CD4-positive, alpha-beta T cell treated with Interferon alpha-2 for 1 hour (primary cell): Measurements from ENCODE around the gene AGAP1.

Source experiments
- DNase-seq, 2 donors: peaks; one replicate each; pipeline ENCODE4 v3.0.0-alpha.2; 2020 to 2022

Gene AGAP1

DNA sequence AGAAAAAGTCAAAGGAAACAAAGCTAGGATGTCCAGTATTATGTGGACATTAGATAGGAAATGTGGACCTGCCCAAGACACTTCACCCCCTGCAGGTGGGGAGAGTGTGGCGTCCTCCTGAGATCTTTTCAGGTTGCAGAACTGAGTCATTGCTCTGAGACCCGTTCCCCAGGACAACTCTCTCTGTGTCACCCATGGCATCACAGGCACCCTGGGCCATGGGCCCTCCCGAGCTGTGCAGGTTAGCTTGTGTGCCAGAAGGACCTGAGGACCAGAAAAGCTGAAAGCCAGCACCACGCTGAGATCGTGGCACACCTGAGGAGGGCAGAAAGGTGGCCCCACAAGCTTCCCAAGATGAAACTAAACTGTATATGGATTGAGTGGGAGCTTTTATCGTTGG is 229.5 kb downstream of the AGAP1 start:
- DNase-seq, result no peak

DNA sequence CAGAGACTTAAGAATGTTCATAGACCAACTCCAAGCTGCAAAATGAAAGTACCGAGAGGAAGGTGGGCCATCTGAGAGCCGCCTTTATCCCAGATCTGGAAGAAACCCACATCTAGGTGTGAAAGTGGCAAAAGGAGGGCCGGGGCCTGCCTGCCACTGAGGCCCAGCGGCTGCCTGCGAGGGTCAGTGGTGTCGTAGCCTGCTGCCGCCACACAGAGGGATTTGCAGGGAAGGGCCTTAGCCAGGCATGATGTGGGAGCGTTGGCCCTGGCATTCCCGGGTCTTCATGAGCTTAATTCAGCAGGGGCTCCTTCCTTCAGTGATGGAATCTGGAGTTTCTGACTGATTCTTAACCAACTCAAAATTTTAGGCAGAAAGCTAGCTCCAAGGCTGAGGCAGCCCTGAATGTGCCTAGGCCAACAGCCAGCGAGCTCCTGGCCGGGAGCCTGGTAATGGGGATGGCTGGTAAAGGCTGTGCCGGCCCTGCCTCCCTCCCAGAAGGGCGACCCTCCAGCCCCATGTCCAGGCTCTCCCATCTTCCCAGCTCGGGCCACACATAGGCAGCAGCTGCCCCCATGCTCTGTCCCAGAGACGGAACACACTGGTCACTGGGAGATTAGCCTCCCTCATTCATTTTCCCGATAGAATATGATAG is 230.1 kb downstream of the AGAP1 start:
- DNase-seq, result no peak

DNA sequence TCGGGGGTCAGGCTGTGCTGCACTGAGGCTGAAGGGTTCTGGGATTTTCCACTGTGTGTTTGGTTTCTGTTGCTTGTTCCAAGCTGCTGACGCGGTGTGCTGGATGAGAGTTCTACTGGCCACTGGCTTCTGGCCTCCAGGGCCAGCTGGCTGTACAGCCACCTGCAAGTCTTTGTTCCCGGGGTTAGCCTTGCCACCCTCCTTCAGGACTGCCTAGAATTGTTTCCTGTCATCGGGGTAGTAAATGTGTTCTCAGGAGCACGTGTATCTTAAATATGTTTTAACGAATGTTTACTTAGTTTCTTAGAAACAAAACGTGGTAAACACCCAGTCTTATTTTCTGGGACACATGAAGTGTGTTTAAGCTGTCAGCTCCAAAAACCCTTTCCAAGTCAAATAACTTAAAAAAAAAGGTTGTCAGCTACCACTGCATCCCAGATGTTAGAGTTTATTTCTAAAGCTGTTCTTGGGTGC is 231.2 kb downstream of the AGAP1 start:
- no peak for DNase-seq

DNA sequence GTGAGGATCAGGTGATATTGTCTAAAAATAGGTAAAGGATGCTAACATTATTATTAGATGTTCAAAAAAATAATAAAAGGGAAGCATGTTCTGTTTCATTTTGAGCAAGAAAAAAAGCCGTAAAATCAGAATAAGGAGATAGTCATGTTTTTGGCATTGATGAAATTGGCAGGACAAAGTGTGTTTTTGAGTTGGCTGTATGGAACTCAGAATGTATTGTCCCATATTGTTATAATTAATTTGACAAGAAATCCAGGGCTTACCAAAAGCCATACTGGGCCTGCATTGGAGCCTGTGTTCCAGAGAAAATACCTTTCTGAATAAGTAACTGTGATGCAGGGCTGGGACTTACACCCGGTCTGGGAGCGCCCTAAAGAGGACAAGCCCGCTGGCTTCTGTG is 232.0 kb downstream of the AGAP1 start:
- no peak for DNase-seq

DNA sequence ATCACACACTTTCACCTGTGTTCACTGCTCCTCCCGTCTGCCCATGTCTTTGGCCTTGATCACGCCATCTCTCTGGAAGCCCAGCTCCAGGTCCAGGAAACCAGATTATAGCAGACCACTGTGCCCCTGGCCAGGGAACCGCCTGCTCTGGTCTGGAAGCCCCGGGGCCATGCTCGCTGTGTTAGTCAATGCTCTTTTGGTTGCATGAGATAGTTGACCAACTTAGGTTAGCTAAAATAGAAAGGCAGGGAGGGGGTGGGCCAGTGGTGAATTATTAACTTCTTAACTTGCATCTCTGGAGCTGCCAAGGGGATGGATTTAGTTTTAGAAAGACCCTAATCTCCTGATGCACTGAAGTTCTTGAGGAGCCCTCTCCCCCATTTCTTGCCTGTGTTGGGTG is 232.7 kb downstream of the AGAP1 start:
- no peak for DNase-seq

DNA sequence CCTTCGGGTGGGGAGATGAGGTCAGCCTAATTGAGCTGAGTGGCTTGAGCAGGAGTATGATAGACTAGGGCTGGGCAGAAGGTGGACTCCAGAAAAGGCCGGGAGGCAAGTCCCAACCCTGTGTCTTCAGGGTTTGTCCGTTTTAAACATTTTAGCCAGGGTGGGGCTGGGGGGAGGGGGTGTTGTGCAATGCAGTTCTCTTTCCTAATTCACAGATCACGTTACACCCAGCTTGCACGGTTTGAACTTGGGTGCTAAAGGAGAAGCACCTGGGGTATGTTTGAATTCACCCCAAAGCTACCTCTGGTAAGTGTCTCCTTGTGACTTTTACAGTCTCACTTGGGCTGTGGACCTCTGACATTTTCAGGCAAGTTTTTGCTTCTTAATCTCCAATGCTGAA is 233.3 kb downstream of the AGAP1 start:
- no peak for DNase-seq

DNA sequence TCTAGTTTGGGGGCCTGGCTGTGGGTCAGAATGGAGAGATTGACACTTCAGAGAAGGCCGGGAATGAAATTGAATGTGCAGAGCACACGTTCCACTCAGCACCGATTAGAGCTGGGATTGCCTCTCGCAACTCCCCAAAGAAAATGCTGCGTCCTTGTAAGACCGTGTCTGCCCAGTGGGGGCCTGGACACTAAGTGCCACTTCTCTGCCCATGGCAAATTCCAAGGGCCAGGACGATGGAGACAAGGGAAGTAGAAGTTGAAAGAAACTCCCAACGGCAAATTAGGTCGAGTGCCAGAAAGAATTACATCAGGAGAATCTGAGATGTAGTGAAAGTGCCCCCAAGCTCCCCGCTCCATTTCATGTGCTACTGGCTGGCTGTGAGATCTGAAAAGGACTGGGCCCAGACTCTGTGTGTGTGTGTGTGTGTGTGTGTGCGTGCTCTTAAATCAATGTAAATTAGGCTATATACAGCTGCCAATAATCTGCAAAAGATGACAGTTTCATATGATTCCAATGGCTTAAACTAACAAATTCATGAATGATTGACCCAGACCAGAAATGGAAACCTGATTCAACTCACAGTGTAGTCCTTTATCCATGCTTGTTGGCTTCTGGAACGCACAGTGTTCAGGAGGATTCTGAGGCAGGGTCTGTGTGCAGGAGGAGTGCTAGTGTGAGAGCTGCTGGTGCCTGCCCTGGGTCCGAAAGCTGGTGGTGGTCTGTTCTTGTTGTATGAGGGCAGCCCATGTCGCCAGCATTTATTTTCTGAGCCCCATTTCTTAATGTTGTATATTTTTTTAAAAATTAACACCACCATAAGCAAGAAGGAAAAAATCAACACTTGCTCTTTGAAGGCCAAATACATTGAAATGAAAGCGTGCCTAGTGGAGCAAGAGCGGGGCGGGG is 234.3 kb downstream of the AGAP1 start:
- DNase-seq, result no peak

DNA sequence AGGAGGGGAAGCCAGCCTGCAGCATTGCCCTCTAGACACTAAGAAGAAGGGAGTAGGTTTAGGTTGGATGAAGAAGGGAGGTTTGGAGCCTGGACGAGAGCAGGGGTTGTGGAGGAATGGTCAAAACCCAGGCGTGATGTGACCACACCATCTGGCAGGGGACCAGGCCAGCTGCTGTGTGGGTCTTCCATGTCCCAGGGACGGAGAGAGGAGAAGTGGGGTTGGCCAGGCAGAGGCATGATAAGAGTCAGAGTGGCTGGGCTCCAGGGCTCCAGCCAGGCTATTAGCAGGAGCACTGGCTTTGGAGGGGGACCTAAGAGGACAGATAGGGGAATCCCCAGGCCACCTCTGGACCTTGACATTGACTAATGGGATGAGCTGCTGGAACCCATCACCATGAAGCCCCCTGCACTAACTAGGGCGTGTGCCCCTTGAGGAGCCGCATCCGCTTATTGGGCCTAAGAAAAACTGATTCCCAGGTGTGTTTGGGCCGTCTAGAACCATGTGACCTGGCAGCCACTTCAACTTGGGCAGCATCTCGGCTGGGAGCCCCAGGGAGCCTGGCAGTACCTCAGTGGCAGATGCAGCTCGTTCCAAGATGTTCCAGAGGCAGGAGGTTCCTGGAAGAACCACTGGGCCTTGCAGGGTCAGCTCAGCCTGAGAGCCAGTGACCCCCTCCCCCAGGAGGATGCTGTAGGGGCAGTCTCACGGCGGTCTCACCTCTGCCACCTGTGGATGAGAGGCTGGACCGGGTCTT is 235.1 kb downstream of the AGAP1 start:
- DNase-seq, result no peak

DNA sequence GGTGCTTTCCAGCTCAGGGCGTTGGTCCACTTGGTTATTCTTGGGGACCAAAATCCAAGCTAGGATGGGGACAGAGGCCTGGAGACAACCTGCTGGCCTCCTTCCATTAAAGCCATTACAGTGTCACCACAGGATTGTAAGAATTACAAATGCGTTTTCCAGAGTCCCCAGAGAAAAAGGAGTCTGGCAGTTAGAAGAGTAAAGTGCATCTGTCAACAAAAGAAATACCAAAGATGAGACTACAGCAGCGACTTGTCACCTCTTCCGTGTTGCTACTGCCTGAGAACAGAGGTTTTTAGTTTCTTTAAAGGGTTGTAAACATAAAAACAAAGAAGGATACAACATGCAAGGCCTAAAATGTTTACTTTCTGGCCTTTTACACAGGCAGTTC is 235.7 kb downstream of the AGAP1 start:
- DNase-seq, result no peak

DNA sequence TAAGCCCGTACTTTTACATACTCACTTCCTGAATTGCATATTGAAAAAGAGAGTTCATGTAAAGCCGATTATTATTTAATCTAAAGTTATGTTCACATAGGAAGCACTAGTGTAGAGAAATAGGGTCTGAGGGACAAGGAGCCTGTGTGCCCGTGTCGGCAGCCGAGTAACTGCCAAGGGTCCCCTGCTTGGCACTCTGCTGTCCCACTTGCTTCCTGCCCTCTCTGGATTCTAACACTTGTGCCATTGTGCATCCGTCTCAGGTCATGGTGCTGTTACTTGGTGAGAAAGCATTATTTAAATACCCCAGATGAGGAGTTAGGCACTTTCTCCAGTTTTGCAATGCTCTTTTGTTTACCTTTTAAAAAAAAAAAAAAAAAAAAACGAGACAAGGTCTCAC is 236.3 kb downstream of the AGAP1 start:
- no peak for DNase-seq

DNA sequence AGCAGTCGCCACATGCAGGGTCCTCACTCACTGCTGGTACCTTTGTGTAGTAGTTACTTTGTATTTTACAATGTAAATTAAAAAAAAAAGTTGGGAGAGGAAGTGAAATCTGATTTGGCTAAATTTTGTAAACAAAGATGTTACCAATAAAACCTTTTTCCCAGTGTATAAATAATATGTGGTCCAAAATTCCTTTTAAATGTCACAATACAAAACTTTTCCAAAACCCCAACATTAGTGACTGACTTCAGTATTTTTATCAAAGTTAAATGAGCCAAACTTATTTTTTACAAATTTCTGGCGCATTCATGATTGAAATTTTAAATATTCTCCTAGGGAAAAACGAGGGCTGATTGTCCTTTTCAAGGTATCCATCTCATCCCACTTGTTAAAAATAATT is 239.9 kb downstream of the AGAP1 start:
- DNase-seq, result no peak

DNA sequence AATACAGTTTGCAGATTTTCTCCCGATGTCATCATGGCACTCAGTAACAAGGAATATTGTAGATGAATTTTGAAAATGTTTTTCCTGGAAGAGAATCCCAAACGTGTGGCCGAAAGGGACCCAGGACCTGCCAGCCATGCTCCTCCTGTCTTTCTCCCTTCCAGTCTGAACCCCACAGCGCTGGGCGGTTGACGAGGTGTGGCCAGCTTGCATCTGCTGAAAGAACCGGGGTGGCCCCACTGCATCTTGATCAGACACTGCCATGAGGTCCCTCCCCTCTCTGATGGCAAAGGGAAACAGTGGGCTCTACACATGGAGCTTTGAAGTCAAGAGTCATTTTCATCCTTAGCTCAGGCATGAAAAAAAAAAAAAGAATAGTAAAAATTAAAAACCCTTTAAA is 240.3 kb downstream of the AGAP1 start:
- no peak for DNase-seq

DNA sequence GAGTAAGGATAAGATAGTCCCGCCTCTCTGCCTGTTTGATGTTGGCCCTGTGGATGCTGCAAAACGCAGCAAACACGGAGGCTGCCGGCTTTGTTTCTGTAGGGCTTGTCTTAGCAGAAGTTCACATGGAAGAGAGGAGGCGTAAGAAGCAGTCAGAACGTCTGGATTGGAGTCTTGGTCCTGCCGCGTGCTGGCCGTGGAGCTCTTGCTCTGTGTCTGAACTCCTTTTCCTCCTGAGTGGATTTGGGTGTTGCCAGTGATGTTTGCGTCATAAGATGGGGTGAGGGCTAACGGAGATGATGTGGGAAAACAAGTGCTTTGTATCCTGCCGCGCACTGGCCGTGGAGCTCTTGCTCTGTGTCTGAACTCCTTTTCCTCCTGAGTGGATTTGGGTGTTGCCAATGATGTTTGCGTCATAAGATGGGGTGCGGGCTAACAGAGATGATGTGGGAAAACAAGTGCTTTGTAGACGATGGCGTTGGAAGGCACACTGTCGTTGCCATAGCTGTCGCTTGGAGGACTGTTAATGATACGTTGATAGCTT is 240.9 kb downstream of the AGAP1 start:
- DNase-seq, result no peak

DNA sequence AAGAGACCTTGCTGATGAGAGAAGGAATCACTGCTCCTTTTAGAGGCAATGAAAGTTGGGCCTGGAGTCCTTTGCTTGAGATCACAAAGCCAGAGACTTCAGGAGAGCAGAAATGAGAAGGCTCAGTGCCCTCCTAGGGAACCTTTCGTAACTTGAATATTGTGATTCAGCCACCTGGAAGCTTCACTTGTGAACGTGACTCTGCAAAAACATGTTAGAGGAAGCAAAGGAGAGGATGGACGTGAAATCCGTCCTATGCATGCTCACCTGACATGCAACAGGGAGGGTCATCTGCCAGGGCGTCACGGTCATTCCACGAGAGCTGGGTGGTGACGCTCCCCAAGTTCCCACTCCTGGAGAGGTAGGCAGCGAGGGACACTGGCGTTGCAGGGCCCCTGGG is 243.6 kb downstream of the AGAP1 start:
- DNase-seq, result no peak

DNA sequence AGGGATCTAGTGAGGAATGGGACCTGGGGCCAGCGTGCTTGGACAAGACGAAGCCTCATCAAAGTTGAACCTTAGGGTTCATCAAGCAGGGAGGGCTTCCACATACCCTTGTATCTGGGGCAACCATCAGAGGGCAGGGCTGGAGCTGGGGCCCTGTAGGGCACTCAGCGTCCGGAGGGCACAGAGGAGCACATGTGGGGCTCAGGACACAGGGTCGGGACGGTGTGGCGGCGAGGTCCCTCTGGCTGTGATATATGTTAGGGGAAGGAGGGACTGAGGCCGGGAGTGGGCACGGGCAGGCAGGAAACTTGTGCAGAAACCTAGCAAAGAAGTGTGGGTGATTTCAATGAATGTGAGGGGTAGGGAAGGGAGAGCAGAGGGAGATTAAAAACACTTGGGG is 244.0 kb downstream of the AGAP1 start:
- no peak for DNase-seq

DNA sequence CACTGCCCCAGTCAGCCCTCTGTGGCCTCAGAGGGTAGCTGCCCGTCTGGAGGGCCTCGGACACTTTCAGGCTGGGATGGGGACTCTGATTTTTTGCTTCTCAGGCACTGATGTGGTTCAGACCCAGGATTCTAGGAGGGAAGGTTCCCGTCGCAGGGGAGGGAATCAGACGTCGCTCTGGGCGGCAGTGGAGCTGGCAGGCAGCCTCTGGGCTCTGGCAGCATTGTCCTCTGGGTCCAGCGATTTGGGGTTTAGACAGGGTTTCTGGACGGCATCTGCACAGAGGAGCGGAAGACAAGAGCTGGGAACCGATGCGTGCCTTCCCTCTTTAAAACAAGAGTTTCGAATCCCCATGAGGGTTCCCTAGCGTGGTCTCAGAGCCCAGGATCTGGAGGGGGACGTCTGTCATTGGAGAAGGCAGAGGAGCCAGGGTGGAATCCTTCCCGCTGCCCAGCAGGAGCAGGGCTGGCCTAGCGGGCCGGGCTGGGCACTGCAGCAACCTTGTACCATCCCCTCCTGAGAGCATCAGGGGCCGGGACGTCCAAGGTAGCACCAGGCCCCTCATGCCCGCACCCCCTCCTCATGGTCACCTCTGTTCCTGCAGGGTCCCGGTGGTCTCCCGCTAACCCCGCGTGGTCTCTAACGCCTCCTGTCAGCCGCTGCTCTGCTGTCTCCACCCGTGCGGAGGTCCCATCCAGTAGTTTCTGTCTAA is 246.0 kb downstream of the AGAP1 start:
- no peak for DNase-seq

DNA sequence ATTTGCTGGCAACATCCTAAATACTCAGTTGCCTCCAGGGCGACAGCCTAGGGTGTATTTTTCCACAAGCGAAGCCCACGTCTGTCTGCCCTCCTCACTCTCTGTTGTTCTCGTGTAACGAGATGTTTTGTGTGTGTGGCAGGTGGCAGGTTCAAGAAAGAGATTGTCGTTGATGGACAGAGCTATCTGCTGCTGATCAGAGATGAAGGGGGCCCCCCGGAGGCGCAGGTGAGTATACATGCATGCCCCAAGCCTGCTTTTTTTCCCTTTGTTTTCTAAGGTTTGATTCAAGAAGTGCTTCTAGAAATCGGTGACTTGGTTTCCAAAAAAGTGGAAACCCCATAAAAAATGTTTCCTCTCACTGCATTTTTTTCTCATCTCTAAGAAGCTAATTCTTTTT is 247.0 kb downstream of the AGAP1 start:
- DNase-seq, result peak in 1 of 2 donors; percentile 3

DNA sequence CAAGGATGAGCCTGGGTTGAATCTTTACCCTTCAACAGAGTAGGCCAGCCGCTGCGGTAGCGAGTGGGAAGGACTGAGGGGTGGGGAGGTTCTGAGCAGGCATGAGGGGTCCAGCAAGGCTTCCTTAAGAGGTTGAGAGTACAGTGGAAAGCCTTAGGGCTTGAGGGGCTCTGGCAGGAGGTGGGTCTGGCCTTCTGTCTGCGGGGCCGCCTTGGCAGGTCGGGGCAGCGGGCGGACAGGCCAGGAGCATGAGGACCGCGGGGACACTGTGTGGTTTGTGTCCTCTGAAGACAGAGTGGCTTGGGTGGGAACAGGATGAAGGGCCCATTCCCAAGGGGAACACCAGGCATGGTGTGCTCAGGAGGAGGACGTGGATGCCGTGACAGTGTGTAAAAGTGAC is 250.3 kb downstream of the AGAP1 start:
- DNase-seq, result no peak

DNA sequence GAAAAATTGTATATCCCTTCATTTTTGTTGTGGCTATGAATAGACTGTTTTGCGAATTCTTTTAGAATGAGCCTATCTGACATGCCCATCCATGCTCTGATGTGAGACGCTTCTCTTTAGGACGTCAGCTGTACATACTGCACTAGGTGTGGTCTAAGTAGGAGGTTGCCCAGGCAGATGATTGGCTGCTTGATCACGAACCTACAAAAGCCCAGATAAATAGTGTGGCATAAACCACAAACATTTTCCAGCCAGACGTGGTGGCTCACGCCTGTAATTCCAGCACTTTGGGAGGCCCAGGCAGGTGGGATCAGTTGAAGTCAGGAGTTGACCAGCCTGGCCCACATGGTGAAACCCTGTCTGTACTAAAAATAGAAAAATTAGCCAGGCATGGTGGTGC is 251.8 kb downstream of the AGAP1 start:
- DNase-seq, result no peak

DNA sequence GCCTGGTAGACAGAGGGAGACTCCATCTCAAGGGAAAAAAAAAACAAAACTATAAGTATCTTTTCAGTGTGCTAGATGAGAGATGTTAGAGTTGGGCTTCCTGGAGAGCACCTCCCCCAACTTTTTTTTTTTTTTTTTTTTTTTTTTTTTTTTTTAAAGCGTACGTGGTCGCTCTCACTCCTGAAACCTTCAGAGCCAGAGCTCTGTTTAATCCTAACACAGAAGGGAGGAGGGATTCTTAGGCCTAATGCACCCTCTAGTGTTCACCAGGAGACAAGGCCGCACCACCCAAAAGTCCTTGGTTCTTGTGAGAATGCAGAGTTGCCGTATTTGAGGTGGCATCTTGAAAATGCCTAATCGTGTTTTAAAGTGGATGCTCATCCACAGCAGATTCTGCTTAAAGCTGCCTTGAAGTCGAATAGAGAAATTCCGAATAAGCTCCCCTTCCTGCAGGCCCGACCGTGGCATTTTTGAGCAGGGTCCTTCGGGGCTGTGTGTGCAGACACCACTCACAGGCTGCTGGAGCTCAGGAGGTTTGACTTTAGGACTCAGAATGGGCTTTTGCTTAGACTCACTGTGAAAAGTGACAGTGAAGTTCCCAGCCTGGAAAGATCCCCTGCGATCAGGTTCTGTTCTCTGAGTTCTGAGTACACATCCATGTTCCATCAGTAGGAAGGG is 252.6 kb downstream of the AGAP1 start:
- DNase-seq, result peak; percentile 17 to 59

DNA sequence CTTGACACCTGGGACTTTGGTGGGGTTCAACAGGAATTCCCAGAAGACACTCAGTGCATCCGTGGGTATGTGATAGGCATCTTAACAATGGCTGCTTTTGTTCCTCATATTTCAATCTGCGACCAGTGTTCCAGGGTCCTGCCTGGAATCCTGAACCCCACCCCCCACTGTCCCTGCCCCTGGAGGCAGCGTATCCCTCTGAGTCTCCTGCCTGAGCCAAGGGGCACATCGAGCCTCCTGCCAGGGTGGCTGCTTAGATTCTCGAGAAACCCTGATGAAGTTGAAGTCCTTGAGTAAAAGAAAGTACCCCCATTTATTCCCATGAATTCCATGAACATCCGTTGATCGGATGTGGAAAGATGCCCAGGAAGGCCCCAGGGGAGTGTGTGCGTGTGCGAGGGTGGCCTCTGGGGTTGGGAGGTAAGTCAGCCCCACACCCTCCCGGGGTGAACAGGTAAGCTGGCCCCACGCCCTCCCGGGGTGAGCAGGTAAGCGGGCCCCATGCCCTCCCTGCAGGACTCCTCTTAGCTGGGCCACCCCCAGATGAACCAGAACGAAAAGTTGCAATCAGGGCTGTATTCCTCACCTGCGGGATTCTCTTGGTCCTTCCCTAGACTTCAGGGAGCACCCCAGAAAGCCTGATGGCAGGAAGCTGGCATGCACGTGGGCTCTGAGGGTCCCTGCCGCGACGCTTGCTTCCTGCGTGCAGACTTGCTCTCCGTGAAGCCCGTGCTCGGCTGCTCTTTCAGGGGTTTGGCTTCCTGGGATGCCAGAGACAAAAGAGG is 253.3 kb downstream of the AGAP1 start:
- DNase-seq, result no peak

DNA sequence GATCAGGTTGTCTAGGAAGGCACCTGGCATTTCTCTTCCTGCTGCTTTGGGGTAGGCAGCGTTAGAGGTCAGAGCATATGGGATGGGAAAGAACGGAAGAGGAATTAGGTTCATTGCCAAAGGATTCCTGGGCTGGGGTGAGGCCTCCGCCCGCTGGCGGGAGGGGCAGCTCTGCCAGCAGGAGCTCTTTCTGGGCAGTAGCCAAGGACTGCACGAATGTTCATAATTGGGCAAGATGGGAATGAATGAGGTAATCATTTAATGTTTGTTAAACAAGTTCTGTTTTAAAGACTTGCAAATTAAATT is 253.9 kb downstream of the AGAP1 start:
- DNase-seq, result no peak
